ENCODE data around the gene GRIK5. TPM values are rescaled to one million over a fixed set of nuclear protein-coding genes. Genes with fewer than 3 reads are reported as not detected.
A peak's percentile ranks its signal among the peaks of the same experiment; 100 is the strongest.

The GRIK5 gene
- total RNA-seq, 4 donors from 2014 or later, result 0.08 to 1.1 (median 0.37) TPM

- Histone ChIP-seq H3K4me3 (peak overlapping the region in 2 of 4 donors; percentile 22 to 48), H3K27ac (no peak overlapping the region), H3K9me3 (no peaks in the 10 kb centered on the region), H3K36me3 (no peaks in the 10 kb centered on the region), H3K4me1 (peaks cover 5 to 26% (median 8%) of the 10 kb centered on the region in 3 donors), H3K27me3 (peaks cover 5 to 100% (median 19%) of the 10 kb centered on the region in 4 donors)
- TF ChIP-seq, protein P1, sequence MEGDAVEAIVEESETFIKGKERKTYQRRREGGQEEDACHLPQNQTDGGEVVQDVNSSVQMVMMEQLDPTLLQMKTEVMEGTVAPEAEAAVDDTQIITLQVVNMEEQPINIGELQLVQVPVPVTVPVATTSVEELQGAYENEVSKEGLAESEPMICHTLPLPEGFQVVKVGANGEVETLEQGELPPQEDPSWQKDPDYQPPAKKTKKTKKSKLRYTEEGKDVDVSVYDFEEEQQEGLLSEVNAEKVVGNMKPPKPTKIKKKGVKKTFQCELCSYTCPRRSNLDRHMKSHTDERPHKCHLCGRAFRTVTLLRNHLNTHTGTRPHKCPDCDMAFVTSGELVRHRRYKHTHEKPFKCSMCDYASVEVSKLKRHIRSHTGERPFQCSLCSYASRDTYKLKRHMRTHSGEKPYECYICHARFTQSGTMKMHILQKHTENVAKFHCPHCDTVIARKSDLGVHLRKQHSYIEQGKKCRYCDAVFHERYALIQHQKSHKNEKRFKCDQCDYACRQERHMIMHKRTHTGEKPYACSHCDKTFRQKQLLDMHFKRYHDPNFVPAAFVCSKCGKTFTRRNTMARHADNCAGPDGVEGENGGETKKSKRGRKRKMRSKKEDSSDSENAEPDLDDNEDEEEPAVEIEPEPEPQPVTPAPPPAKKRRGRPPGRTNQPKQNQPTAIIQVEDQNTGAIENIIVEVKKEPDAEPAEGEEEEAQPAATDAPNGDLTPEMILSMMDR (IDR thresholded peaks at IDR 0.05), result no peak
- TF ChIP-seq POLR2A (IDR thresholded peaks at IDR 0.05), result no peak
- WGBS, 2 donors, result 12 to 17% methylated on average over 27 to 35 of the region's 55 CpGs
- no peak for DNase-seq
- intact Hi-C loops (cut with DNase I), result no loop called here
These were observed 70.7 kb downstream of the GRIK5 start for GRCh38 chr19:41999071-41999877.

- no peaks in the 10 kb centered on the region for H3K9me3 ChIP-seq
- no peak overlapping the region for H3K27ac ChIP-seq
- peak overlapping the region in 2 of 4 donors; percentile 22 to 48 for H3K4me3 ChIP-seq
- WGBS, 2 donors, result 7 to 11% methylated on average over 4 to 5 of the region's 64 CpGs
- H3K4me1 ChIP-seq, result peaks cover 10 to 34% (median 16%) of the 10 kb centered on the region in 3 donors
- no peaks in the 10 kb centered on the region for H3K36me3 ChIP-seq
- intact Hi-C loops (cut with DNase I), result no loop called here
- no peak for DNase-seq
- TF ChIP-seq, protein P1 (IDR thresholded peaks at IDR 0.05), result peak; percentile 20 to 65 (median 48)
- TF ChIP-seq POLR2A (IDR thresholded peaks at IDR 0.05), result no peak
- peaks cover 5 to 100% (median 22%) of the 10 kb centered on the region in 4 donors for H3K27me3 ChIP-seq
These were observed 71.6 kb downstream of the GRIK5 start for GRCh38 chr19:41998246-41999020.

DNA sequence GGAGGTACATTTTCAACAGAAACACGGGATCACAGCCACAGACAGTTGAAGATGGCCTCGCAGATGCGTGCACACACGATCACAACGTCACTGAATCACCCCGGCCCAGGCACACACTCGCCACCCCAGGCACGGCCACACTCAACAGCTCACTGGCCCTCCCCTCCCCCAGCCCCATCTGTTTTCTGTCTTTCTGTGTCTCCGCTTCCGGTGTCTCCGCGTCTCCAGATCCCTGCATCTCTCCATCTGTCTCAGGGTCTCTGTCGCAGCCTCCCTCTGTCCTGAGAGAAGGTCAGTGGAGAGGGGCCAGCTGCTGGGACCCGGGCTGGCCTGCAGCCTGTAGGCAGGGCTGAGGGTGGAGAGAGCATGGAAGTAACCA is 72.2 kb downstream of the GRIK5 start:
- DNase-seq, result no peak
- Histone ChIP-seq H3K4me3 (no peak overlapping the region), H3K4me1 (peaks cover 10 to 38% (median 16%) of the 10 kb centered on the region in 3 donors), H3K27ac (no peak overlapping the region), H3K9me3 (no peaks in the 10 kb centered on the region), H3K27me3 (peaks cover 5 to 100% (median 22%) of the 10 kb centered on the region in 4 donors), H3K36me3 (no peaks in the 10 kb centered on the region)
- TF ChIP-seq, protein P1 (IDR thresholded peaks at IDR 0.05), result no peak
- TF ChIP-seq POLR2A (IDR thresholded peaks at IDR 0.05), result no peak
- WGBS, 2 donors, result 2 to 19% methylated on average over 10 to 12 of the region's 14 CpGs
- intact Hi-C loops (cut with DNase I), result no loop called here

DNA sequence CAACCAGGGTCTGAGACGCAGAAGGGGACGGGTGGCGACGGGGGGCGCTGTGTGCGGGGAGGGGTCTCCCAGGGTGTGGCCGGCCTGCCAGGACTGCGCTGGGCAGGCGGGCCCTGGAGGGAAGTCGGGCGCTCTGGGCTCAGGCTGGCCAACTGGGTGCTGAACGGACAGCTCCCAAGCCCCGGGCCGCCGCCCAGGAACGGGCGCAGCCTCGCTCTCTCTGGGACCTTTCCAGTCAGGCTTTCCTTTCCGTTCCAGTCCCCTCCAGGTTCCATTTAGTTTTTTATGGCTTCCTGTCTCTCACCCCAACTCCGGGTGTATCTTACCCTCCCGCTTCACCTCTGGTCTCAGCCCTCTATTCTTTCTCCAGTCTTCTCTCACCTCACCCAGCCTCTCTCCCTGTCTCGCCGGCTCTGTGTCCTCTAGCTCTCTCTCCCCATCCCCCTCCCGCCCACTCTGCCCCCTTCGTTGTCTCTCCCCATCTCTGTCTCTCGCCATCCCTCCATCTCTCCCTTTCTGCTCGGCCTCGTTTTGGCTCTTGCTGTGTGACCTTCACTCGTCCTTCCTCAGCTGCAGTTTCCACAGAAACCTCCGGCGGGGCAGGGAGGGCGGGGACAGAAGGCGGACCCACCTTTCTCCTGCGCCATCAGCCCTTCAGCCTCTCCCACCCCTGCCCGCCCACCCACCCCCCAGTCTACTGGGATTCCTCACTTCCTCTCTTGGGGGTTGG is 72.7 kb downstream of the GRIK5 start:
- TF ChIP-seq, protein P1 (IDR thresholded peaks at IDR 0.05), result no peak
- TF ChIP-seq POLR2A (IDR thresholded peaks at IDR 0.05), result no peak
- no peak for DNase-seq
- H3K27ac ChIP-seq, result no peak overlapping the region
- H3K9me3 ChIP-seq, result no peaks in the 10 kb centered on the region
- intact Hi-C loops (cut with DNase I), result no loop called here
- 2 to 3% methylated on average over 22 to 30 of the region's 35 CpGs for WGBS, 2 donors
- peaks cover 10 to 38% (median 16%) of the 10 kb centered on the region in 3 donors for H3K4me1 ChIP-seq
- H3K4me3 ChIP-seq, result no peak overlapping the region
- no peaks in the 10 kb centered on the region for H3K36me3 ChIP-seq
- H3K27me3 ChIP-seq, result peaks cover 5 to 100% (median 23%) of the 10 kb centered on the region in 4 donors

Data from esophagus squamous epithelium (tissue), 5 donors.